ENCODE data around the gene TLE2. TPM values are rescaled to one million over a fixed set of nuclear protein-coding genes. Genes with fewer than 3 reads are reported as not detected.

Gene TLE2
- total and polyA plus RNA-seq, 2 experiments from 2014 or later, result 36.2 to 71.1 TPM

GRCh38 chr19:3062165-3063105, 33.4 kb upstream of the TLE2 start, which contains the start of gene TLE5:
TLE5 (minus strand) TSS chr19:3062495; CDS start chr19:3062200, 295 bp downstream.
- no peaks in the 10 kb centered on the region for H3K27me3 ChIP-seq
- peaks cover 46% of the 10 kb centered on the region for H3K79me2 ChIP-seq
- no peaks in the 10 kb centered on the region for H3K9me3 ChIP-seq (ENCODE audit: low read depth)
- no peaks in the 10 kb centered on the region for H3K36me3 ChIP-seq (replicated peaks; ENCODE audit: insufficient read depth, low read depth)
- no peak for TF ChIP-seq CTCF (IDR thresholded peaks at IDR 0.05; ENCODE audit: poor library complexity)
- no peak for TF ChIP-seq EZH2phosphoT487 (IDR thresholded peaks at IDR 0.05; ENCODE audit: low read depth, severe bottlenecking, unreplicated experiment)
- no peak for TF ChIP-seq EZH2 (IDR thresholded peaks at IDR 0.05; ENCODE audit: borderline replicate concordance)
- peaks cover 23% of the 10 kb centered on the region for H4K20me1 ChIP-seq (ENCODE audit: insufficient read depth, poor library complexity, severe bottlenecking)
- peak within 1 kb of the TSS; percentile 96 for H3K4me3 ChIP-seq
- H2AFZ ChIP-seq, result peak within 1 kb of the TSS; percentile 90
- H3K4me1 ChIP-seq (ENCODE audit: insufficient read depth), result peaks cover 43% of the 10 kb centered on the region
- peak; percentile 86 for DNase-seq (ENCODE audit: low spot score)
- 12% methylated on average over 22 of the region's 111 CpGs for WGBS (ENCODE audit: low lambda C conversion rate, missing lambda C conversion rate)
- peak within 1 kb of the TSS; percentile 96 for H3K4me2 ChIP-seq
- H3K9me2 ChIP-seq (replicated peaks; ENCODE audit: insufficient read depth), result no peaks in the 10 kb centered on the region
- H3K27ac ChIP-seq, result peak within 1 kb of the TSS; percentile 93

- Histone ChIP-seq H3K4me2 (peak overlapping the region; percentile 96), H3K9me2 (replicated peaks; ENCODE audit: insufficient read depth) (no peaks in the 10 kb centered on the region), H3K27ac (peak overlapping the region; percentile 93), H2AFZ (peak overlapping the region; percentile 56), H3K4me3 (peak overlapping the region; percentile 96), H4K20me1 (ENCODE audit: insufficient read depth, poor library complexity, severe bottlenecking) (peaks cover 27% of the 10 kb centered on the region), H3K36me3 (replicated peaks; ENCODE audit: insufficient read depth, low read depth) (no peaks in the 10 kb centered on the region), H3K27me3 (no peaks in the 10 kb centered on the region), H3K4me1 (ENCODE audit: insufficient read depth) (peaks cover 53% of the 10 kb centered on the region), H3K79me2 (peaks cover 48% of the 10 kb centered on the region), H3K9me3 (ENCODE audit: low read depth) (no peaks in the 10 kb centered on the region)
- 10% methylated on average over 16 of the region's 88 CpGs for WGBS (ENCODE audit: low lambda C conversion rate, missing lambda C conversion rate)
- TF ChIP-seq CTCF (IDR thresholded peaks at IDR 0.05; ENCODE audit: poor library complexity) (peak; percentile 34), EZH2phosphoT487 (IDR thresholded peaks at IDR 0.05; ENCODE audit: low read depth, severe bottlenecking, unreplicated experiment) (no peak), EZH2 (IDR thresholded peaks at IDR 0.05; ENCODE audit: borderline replicate concordance) (no peak)
- peak; percentile 67 for DNase-seq (ENCODE audit: low spot score)
Measured at GRCh38 chr19:3061182-3062161, 32.4 kb upstream of the TLE2 start.

- TF ChIP-seq CTCF (IDR thresholded peaks at IDR 0.05; ENCODE audit: poor library complexity) (no peak), EZH2 (IDR thresholded peaks at IDR 0.05; ENCODE audit: borderline replicate concordance) (no peak), EZH2phosphoT487 (IDR thresholded peaks at IDR 0.05; ENCODE audit: low read depth, severe bottlenecking, unreplicated experiment) (no peak)
- Histone ChIP-seq H3K36me3 (replicated peaks; ENCODE audit: insufficient read depth, low read depth) (no peaks in the 10 kb centered on the region), H3K4me1 (ENCODE audit: insufficient read depth) (peaks cover 51% of the 10 kb centered on the region), H3K27ac (peak overlapping the region; percentile 93), H3K27me3 (no peaks in the 10 kb centered on the region), H4K20me1 (ENCODE audit: insufficient read depth, poor library complexity, severe bottlenecking) (peaks cover 27% of the 10 kb centered on the region), H3K9me3 (ENCODE audit: low read depth) (no peaks in the 10 kb centered on the region), H3K9me2 (replicated peaks; ENCODE audit: insufficient read depth) (no peaks in the 10 kb centered on the region), H3K4me2 (peak overlapping the region; percentile 96), H3K4me3 (peak overlapping the region; percentile 96), H2AFZ (no peak overlapping the region), H3K79me2 (peaks cover 48% of the 10 kb centered on the region)
- DNase-seq (ENCODE audit: low spot score), result no peak
- WGBS (ENCODE audit: low lambda C conversion rate, missing lambda C conversion rate), result 47% methylated on average over 4 of the region's 4 CpGs
Measured at GRCh38 chr19:3060857-3061181, 31.7 kb upstream of the TLE2 start.
